SHP77 treated with DMSO at 0.1 percent for 48 hours (cell line): ENCODE results near the gene KCNC3.

Experiments
- DNase-seq: peaks from one replicate; lab custom pipeline; 2025; lab: John Stamatoyannopoulos, UW

Gene KCNC3

DNA sequence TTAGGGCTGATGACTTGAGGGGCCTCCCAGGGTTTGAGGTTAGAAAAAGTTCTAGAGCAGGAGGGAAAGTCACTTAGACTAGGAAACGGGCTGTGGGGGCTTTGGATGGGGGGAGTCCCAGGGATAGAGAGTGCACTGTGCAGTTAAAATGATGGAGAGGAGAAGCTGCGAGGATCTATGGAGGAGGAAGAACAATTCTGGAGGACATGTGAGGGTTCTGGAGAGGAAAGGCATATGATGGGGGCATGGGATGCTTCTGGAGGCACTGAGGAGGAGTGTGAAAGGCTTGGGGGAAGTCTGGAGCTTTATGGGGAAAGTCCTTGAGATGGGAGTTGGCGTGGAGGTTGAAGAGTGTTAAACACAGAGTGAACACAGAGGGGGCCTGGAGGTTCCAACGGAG is 2.2 kb downstream of the KCNC3 start:
- no peak for DNase-seq

DNA sequence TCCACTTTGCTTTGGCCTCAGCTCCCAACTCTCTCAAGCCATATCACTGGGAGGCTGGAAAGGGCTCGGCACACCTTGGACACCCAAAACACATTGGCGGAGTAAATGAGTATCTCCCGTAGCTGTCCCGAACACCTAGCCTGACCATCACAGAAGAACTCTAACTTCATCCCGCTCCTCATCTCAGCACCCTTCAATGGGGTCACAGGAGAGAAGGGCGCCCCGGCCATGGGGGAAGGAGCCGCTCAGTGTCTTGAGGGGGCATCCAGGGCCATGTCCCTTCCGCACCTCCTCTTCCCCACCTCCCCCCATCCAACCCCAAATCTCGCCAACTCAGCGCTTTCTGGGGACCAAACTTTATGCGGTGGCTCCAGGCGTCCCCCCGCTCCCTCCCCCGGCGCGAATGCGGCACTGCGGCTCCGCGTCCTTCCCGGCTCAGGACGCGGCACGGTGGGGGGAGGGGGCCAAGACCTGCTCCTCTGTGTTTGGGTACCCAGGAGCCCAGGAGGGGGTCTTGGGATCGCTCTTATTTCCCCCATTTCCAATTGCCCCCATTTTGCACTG is 3.0 kb downstream of the KCNC3 start:
- no peak for DNase-seq

DNA sequence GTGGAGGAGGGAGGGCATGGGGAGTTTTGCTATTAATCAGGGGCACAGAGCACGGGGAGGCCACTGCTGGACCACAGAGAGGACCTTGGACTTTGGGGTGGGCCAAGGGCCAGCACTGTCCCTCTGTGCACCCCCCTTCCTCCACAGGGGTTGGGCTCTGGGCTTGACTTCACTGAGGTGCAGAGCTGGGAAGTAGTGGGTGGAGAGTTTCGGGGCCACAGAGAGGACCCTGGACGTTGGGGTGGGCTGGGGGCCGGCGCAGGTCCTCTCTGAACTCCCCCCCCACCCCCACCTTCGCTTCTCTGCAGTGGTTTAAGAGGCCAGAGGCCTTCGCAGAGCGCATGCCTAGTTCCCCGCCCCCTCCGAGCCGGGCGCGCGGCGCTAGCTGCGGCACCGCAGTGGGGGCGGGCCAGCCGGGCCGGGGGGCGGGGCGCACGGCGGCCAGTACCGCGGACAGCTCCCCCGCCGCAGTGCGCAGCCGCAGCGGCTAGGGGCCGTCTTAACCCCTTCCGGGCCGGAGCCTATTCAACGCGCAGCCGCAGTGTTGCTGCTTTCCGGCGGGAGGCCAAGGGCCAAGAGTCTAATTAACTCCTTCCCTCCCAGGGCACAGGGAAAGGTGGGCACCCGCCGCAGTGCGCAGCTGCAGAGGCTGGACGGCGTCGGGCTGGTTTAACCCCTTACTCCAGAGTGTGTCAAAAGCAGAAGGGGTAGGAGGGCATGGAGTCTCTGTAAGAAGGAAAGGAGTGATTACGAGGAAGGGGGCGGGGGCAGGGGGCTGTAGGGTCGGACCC is 3.7 kb downstream of the KCNC3 start:
- DNase-seq = peak; percentile 85

DNA sequence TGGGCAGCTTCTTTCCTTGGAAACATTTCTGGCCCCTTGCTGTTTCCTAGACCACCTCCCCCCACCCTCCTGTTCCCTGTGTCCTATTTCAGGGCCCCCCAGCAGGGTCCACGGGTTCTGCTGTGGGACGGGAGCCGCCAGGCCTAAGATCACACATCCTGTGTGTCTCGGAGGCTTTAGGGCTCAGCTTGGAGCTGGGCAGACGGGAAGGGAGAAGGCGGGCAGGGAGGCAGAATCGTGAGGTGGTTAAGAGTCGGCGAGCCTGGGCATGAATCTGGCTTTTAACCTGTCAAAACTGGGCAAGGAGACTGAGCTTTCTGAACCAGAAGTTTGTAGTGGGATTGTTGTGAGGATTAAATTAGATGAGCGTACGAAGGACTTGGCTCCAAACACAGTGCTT is 4.8 kb downstream of the KCNC3 start:
- DNase-seq = no peak

DNA sequence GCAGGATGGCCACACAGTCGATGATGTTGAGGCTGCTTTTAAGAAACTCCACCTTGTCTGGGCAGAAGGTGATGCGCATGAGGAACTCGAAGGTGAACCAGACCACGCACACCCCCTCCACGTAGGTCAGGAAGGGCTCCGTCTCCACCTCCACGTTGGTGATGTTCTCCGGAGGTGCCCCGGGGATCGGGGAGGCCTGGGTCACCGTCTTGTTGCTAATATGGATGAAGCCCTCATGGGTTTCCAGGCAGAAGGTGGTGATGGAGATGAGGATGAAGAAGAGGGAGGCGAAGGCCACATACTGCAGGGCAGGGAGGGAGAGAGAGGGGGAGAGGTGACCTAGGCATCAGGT is 5.4 kb downstream of the KCNC3 start:
- no peak for DNase-seq

DNA sequence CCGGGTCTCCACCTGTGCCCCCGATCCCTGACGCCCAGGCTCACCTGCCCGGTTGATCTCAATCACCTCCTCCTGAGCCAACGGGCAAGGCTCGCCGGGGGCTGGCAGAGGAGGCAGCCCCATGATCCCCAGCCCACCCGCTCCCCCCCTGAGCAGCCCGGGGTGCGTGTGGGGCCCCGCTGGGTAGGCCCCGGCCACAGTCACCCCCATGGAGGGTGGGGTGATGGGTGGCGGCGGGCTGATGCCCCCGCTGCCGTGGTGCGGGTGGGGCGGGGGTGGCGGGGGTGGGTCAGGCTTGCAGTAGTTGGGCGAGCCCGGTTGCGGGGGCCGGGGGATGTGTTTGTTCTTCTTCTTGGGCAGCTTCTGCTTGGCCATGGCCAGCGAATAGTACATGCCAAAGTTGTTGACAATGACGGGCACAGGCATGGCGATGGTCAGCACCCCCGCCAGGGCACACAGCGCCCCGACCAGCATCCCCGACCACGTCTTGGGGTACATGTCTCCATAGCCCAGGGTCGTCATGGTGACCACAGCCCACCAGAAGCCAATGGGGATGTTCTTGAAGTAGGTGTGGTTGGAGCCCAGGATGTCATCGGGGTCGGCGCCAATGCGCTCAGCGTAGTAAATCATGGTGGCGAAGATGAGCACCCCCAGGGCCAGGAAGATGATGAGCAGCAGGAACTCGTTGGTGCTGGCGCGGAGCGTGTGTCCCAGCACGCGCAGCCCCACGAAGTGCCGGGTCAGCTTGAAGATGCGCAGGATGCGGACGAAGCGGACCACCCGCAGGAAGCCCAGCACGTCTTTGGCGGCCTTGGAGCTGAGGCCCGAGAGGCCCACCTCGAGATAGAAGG is 6.0 kb downstream of the KCNC3 start:
- DNase-seq = no peak

DNA sequence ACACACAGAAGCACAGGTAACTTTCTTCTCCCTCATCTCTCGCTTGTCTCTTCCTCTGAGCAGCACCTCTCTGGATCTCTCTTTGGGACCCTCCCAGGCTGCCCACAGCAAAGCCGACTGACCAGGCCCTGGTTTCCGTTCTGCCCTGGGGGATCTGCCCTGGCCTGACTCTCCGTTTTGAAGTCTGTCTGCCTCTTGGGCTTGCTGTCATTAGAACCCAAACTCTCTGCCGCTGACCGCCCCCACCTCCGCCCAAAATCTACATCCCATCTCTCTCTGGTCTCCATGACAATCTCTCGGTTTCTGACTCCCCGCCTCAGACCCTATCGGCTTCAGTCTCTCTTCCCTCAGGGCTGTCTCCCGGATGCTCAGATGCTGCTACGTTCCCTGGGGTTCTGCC is 6.9 kb downstream of the KCNC3 start:
- no peak for DNase-seq

DNA sequence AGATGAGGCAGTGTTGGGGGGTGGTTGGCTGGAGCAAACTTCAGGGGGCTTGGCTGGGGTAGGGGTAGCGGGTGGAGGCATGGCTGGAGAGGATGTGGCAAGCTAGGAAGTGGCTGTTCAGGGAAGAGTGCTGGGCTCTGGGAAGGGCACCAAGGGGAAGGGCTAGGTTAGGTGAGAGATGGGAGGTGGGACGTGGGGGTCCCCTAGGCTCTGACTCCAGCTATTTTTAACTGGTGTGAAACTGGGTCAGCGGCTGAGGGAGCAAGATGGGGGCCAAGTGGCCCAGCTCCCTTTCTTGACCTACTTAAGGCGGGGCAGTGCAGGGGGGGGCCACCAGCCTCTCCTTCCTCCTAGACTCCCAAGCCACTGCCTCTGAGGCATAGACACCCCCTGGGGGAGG is 7.3 kb downstream of the KCNC3 start:
- no peak for DNase-seq

DNA sequence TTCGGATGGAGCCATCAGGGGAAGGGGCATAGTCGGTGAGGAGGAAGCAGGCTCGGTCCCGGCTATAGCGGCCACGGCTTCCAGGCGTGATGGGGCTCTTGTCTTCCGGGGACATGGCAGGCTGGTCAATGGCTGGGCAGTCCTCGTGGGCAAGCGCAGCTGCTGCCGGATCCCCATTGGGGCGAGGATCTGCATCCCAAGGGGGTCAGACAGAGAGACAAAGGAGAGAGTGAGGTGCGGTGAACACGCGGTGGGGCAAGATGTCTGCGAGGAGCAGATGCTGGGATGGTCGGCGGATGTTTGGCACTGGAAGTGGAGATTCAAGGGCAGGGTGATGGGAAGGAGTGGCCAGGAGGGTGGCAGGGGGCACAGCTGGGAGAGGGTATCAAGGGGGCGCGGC is 8.6 kb downstream of the KCNC3 start:
- no peak for DNase-seq

DNA sequence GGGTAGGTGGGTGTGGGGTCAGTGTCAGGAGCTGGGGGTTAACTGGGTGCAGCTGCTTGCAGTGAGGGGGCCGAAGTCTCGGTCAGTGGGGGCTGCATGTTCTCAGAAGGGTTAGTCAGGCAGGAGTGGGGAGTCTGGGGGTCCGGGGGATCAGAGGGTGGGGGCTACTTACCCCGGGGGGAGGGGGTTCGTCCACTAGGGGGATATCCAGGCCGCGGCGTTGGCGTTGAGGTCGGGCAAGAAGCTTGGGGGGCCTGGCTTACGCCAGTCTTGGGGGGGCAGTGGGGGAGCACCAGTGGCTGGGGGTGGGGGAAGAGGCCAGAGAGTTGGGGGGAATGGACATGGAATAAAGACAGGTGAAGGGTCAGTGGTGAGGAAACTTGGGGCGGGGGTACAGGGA is 9.1 kb downstream of the KCNC3 start:
- no peak for DNase-seq

DNA sequence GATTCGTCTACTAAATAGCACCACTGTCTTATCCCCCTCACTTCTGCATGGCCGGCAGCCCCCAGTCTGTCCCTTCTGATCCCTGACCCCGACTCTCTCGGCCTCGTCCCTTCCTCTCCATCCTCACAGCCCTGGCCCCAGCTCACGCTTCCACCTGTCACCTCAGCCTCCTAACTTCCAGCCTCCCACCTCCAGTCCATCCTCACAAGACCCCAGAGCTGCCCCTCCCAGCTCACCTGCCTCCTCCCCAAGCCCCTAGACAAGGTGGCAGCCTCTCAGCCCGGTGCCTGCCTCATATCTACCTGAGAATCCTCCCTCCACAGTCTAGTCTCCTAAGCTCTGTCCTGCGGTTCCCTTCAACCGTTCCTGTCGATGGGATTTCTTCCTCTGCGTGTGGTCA is 10.0 kb downstream of the KCNC3 start:
- DNase-seq = no peak

DNA sequence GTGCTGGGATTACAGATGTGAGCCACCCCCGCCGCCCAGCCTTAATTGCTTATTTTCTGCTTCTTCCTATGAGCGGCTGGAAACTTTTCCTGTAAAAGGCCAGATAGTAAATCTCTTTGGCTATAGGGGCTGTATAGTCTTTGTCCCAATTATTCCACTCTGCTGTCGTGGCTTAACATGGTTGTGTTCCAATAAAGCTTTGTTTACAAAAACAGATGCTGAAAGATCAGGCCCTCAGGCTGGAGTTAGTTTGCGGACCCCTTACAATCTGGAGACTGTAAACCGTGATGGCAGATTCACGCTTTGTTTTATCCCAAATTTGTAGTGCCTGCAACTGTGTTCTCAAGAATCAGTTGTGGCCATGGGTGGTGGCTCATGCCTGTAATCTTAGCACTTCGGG is 10.7 kb downstream of the KCNC3 start:
- DNase-seq = no peak

DNA sequence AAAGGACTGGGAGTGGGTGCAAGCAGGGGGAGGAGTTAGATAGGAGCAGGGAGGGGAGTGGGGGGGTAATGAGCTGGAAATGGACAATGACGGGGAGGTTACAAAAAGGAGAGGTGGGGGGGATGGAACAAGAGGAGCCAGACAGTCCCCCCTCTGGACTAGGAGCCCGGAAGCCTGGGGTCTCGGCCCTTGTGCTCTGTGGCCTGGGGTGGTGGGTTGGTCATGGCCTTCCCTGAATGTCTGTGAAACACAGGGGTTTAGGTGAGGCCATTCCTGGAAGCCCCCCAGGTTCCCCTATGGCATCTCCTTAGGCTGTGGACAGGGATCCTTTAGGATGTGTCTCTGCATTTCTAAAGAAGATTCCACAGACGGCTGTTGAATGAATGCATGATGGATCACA is 12.1 kb downstream of the KCNC3 start:
- DNase-seq = no peak

DNA sequence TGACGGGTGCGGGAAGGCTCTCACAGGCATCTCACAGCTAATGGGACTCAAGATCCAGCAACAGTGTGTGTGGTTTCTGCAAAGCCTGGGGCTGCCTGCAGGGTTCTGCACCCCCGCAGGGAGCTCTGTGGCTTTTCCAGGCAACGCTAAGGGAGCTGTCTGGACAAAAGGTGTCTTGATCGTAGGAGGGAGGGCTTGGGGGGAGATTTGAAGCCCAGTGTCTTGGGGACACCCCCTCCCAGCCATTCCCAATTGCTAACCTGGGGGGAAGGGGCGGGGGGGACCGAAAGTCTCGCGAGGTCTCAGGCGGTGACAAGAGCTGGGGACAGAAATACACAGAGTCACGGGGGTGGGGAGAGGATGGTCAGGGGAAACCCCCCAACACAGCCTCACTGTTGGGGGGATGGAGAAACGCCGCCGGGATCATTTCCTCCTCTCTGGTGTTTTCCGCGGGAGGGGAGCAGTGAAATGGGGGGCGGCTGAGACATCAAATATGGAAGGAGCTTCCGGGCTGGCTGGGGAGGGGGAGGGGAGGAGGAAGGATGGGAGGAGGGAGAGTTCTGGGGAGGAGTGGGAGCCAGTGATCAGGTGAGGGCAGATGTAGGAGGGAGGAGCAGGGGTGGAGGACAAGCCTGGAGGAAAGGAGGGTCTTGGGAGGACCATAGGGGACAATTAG is 13.3 kb downstream of the KCNC3 start:
- no peak for DNase-seq

DNA sequence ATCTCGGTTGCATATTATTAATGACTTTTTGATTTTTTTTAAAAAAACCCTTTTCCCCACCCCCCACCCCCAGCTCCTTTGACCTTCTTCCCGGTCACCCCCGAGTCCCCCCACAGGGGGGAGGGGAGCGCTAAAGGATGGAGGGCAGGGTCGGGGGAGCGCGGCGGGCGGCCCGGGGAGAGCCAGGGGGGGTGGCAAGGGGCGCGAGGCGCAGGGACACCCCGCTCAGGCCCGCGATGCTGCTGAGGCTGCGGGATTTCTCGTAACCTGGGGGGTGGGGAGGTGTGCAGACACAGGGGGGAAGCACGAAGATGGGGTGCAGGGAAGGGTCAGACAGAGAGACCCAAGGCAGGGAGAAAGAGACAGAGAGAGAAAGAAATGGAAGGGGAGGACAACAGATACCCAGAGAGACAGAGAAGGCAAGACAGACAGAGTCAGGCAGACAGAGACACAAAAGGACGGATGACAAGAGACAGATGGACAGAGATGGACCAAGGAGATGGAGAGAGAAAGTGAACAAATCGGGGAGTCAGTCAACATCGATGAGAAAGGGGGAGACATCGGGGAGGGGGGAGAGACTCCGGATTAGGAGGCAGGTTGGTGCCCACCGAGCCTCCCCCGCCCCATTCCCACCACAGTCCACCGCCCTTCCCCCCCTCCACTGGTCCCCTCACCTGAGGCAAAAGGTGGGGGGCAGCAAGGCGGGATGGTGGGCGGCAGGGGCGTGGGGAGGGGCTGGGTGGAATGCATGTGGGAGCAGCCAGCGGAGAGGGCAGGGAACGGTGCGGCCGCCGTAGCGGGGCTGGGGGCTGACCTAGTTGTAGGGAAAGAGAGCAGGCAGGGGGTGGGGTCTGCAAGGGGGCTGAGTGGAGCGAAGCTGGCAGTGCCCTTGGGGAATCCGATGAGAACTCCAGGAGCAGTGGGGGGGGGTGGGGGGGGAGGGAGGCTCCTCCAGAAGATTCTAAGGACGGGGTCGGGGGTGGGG is 14.2 kb downstream of the KCNC3 start:
- no peak for DNase-seq

DNA sequence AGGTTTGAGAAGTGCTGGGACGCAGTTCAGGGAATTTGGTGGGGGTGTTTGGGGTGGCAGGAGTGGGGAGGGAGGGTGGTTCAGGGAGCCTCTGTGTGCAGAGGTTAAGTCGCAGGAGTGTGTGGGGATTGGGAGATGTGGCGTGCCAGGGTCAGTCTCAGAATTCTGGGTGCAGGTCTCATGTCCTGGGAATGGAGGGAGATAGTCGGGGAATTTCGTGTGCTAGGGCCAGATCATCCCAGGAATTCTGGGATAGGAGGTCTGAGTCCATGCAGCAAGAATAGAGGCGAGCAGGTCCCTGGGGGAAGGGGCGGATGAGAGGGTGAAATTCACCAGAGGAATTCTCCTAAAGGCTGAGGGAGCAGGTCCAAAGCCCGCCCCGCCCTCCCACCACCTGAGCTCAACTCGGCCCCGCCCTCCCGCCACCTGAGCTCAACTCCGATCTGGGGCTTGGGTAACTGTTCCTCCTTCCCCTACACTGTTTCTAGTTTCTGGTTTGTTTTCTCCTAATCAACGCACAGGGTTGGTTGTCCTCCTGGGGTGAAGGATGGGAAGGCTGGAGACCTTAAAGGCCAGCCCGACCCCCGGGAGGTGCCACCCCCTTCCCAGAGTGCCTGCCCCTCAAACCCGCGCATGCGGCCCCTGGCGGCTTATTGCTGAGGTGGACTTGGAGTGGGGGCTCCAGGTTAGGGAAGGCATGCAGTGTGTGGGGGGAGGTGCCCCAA is 15.2 kb downstream of the KCNC3 start:
- no peak for DNase-seq

DNA sequence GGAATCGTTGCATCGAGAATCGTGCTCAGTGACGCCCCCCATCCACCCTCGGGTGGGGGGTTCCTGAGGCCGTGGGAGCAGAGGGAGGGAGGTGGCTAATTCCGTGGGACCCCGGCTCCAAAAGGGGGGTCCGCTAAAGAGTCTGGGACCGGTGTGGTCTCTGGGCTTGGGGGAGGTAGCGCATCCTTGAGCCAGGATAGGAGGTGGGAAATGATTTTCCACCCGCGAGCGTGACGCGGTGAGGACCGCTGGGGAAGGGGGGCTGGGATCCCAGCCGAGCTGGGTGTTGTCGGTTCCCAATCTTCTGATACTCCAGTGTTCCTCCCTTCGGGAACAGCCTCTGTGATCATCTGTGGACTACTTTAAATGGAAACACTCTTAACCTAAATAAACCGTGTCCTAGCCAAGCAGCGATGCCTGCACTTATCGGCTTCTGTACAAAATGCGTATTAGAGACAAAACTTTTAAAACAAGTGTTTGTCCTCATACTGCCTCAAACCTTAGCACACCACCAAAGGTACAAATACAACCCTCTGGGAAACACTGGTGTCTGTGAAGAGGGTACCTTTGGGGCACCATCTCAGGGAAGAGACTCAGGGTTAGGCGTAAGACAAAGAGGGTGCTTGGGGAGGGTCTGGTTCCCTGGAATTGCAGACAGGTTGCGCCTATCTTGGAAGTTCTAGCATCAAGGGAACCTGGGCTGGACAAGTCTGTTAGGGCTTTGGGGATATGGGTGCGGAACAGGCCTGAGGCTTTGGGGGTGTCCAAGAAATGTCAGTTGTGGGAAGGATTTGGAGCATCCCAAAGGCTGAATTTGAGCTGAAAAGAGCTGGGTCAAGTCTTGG is 16.0 kb downstream of the KCNC3 start:
- no peak for DNase-seq

DNA sequence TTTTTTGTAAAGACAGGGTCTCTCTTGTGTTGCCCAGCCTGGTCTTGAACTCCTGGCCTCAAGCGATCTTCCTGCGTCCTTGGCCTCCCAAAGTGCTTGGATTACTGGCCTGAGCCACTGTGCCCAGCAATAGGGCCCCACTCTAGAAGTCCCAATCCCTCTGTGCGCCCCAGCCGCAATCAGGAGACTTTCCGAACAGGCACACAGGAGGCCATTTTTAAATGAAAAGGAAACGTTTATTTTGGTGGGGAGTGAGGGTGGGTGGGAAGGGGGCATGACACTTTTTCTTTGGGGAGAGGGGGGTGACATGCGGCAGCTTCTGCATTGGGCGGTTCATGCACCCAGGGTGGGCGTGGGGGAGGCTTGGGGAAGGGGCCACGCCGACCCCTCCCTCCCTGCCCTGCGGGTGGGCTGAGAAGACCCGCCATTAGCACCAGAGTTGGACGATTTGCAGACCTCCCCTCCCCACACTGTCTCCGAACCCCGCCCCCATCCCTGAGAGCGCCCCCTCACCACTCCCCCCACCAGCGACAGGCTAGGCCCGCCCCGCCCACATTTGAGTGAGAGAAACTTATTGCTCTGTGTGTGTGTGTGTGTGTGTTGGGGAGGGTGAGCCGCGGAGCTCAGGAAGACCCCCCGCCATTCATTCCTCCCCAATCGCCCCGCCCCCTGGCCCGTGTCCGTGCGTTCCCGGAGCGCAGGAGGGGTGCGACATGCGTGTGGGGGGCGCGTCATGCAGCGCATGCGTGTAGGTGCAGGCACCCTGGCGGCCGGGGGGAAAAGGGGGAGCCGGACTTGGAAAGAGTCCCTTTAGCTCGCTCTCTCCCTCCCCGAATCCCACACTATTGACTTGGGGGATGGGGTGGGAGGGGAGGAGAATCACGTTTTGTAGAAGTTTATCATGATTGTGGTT is 17.2 kb downstream of the KCNC3 start:
- DNase-seq = peak; percentile 18
